Suprapubic skin (tissue), 4 donors: Measurements from ENCODE around the gene SFT2D3.

ENCODE experiments used
- POLR2A ChIP-seq, 2 donors: fragments of 450-650 bp; IDR thresholded peaks; one replicate each; pipeline ENCODE4 v1.6.1; 2017; ENCODE audit warnings: antibody characterized with exemption in 2 of 2, mild to moderate bottlenecking in 2 of 2, moderate library complexity in 2 of 2
- POLR2AphosphoS5 ChIP-seq, 3 donors: sonication (generic); formaldehyde crosslinking; IDR thresholded peaks; one replicate each; pipeline ENCODE4 v1.6.1; 2017; ENCODE audit warnings: antibody characterized with exemption in 3 of 3
- TF ChIP-seq, protein P1 (sequence below), 2 donors: fragments of 200-600 bp in 1 of 2; fragments of 450-650 bp in 1 of 2; sonication (generic) in 1 of 2; IDR thresholded peaks; one replicate each; pipeline ENCODE4 v1.5.1; 2016 to 2019; ENCODE audit warnings: antibody characterized with exemption in 2 of 2, mild to moderate bottlenecking in 1 of 2, moderate library complexity in 1 of 2

DNA sequence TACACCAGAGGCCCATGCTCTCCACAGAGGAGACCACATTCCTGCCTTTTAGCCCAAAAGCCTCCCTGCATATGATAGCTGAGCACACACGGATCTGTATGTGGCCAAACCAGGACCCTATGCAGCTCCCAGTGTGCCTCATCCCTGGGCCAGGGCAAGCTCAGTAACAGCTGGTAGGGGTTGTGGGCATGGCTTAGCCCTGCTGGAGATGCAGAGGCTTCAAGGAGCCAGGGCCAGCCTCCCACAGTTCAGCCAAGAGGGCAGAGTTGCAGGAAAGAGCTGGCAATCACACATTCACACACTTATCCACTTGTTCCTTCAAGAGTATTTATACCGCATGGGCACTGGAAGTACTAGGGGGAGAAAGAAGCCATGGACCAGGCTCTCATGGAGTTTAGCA lies 24.4 kb upstream of the SFT2D3 start:
- TF ChIP-seq, protein P1, sequence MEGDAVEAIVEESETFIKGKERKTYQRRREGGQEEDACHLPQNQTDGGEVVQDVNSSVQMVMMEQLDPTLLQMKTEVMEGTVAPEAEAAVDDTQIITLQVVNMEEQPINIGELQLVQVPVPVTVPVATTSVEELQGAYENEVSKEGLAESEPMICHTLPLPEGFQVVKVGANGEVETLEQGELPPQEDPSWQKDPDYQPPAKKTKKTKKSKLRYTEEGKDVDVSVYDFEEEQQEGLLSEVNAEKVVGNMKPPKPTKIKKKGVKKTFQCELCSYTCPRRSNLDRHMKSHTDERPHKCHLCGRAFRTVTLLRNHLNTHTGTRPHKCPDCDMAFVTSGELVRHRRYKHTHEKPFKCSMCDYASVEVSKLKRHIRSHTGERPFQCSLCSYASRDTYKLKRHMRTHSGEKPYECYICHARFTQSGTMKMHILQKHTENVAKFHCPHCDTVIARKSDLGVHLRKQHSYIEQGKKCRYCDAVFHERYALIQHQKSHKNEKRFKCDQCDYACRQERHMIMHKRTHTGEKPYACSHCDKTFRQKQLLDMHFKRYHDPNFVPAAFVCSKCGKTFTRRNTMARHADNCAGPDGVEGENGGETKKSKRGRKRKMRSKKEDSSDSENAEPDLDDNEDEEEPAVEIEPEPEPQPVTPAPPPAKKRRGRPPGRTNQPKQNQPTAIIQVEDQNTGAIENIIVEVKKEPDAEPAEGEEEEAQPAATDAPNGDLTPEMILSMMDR (IDR thresholded peaks at IDR 0.05): no peak
- no peak for TF ChIP-seq POLR2AphosphoS5 (IDR thresholded peaks at IDR 0.05)
- no peak for TF ChIP-seq POLR2A (IDR thresholded peaks at IDR 0.05)
